CD4-positive, alpha-beta T cell treated with Interleukin-4 for 4 hours (primary cell): Measurements from ENCODE around the gene PRPS1L1.

Experiments
- DNase-seq: peaks from one replicate; pipeline ENCODE4 v3.0.0-alpha.2; 2020

Gene PRPS1L1

DNA sequence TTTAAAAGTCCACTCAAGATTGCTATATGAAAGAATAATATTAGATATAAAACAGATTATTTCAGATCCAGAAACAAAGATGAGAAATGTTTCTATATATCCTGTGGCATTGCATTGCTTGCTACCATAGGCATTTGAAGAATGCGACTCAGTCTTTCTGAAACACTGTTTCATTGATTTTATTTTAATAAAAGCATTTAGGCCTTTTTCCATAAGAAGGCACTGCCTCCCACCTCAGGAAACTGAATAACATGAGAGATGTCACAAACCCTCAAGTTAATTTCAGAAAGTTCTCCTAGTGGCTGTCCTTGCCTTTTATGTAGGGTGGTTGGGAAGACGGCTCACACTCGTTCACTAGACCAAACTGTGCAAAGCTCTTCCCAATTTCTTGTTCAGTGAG, 23.3 kb downstream of the PRPS1L1 start:
- no peak for DNase-seq

DNA sequence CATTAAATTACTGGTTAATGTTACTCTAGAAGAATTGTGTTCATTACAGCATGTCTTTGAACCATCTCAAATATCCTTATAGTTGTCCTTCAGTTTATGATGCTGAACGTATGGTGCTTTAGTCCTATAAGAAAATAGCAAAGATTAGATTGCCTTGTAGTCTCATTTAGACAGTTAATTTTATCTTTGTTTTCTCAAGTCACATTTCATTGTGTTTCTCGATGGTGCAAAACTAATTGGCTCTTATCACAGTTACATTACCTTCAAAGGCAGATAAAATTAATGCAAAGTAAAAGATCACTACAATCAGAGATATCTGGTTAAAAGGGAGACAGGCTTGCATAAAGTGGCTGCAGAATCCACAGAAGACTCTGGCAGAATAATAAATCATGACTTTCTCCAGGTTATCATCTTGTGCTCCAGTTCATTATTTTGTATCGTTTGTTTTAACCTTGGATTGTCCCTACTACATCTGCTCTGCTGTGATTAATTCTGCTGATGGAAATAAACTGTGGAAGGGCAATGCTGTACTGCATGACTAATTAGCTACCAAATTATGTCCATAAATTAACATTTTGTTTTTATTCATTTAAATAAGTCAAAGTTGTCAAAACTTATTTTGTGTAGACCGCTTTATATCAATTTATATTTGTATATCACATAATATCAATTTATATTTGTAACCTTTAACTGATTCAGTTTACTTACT, 24.2 kb downstream of the PRPS1L1 start:
- DNase-seq = no peak

DNA sequence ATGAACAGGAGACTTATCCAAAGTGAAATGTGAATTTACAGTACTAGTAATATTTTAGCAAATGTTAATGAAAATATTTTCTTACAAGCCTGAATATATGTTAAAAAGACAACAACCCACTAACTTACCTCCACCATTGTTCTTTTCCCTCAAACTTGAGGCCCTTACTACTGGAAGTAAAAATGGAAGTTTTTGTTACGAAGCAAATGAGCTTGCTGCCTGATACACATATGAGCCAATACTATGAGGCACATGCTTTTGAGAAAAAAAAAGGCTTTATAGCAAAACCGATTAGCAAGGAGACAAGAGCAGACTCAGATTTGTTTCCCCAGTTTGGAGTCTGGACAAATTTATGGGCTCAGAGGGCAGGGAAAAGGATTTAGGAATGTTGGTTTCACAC, 29.0 kb downstream of the PRPS1L1 start:
- DNase-seq = no peak

DNA sequence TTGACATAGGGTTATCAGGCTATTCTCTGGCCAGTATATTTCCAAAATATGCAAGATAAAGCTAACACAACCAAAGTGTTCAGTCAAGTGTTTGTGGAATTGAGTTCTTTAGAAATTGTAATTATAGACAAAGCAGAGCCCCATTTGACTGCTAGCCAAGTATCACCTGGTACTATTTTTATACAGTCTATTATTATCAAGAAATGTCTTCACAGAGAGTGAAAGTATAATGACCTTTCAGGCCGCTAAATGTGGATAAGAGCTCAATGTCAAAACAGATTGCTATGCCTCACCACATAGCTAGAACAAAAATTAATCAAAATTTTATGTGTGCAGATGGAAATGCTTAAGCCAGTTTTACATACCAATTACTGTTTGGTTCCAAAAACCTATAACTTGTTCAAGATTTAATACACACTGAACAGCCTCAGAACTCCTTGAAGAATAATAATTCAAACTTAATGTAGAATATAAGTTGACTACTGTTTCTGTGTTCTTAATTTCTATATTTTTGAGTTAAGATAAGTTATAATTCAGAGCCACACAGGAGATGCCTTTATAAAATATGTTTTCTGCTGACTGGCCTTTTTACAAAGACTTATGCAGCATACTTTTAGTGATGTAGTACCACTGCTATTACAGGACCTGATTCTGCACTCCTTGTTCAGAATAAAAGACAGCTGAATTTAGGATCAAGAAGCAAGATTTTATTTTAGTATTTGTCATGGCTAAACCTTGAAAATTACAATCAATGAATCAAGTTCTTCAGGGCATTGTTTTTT, 31.0 kb downstream of the PRPS1L1 start:
- DNase-seq = no peak

DNA sequence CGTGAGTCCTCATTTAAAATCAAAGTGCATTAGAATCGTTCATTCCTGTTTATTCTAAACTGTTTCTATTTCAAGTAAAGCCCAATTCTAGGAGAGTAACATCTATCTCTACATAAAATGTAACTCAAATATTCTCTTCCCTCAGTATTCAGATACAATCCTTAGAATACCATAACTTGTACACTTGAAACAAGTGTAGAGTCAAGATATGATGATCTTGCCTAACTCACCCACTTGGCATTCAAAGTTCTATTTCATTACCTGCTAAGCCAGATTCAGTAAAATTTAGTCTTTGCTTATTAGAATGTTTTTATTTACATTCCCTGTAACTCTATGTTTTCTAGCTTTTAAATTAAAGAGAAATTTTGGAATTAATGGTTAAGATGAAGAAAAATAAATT, 31.6 kb downstream of the PRPS1L1 start:
- no peak for DNase-seq

DNA sequence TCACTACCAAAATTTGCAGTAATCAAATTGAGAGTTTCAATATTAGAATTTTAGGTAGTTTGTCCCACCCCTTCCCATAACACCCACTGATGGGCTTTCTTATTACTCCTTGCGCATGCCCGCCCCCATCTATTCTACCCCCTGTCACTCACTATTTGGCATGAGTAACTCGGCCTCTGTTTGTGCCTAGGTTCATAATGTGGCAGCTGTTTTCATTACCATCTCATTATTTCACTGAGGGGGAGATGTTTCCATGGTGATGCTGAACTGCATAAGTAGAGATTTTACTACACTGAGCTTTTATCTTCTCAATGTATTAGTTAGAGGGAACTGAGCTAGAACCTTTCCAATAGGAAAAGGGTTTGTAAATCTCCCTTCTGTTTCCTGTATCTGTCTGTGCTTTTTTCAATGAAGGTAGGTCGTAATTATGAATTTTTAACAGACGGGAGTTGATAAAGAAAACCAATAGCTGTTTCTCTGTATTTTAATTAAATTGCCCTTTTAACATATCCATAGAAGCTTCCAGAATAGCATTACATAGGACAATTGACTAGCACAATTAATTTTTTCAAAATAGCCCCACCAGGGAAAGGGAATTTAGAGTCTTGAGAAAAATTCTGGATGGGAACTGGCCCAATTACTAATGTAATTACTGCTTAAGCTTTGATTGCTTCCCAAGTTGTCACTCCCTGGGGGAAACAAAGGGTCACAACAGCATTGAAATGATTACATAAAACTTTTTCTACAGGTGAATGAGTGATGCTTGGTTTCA, 33.4 kb downstream of the PRPS1L1 start:
- no peak for DNase-seq

DNA sequence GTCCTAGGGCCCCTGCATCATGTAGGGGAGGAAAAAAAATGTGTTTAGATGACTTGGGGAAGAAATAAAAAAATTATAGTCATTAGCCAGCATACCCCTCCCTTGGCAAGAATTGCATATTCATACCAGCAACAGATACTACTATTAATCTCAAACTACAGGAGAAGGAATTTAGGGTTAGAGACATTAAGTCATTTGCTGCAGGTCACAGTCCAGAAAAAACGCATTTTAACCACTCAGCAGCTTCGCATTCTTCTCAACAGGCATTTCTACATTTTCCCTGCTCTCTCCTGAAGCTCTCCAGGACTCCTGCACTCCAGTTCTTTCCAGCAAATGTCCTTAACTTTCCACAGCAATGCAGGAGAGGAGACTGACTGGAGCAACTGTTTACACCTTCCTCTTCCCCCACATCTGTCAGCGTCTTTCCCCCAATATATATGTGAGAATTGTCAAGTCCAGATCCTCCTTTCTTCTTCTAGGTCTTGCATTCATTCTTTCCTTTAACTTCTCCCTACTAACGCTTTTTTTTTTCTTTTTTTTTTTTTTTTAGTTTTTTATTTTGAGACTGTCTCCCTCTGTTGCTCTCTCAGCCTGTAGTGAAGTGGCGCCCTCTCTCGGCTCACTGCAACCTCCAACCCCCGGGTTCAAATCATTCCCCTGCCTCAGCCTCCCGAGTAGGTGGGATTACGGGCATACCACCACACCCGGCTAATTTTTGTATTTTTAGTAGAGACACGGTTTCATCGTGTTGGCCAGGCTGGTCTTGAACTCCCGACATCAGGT, 35.6 kb downstream of the PRPS1L1 start:
- DNase-seq = no peak

DNA sequence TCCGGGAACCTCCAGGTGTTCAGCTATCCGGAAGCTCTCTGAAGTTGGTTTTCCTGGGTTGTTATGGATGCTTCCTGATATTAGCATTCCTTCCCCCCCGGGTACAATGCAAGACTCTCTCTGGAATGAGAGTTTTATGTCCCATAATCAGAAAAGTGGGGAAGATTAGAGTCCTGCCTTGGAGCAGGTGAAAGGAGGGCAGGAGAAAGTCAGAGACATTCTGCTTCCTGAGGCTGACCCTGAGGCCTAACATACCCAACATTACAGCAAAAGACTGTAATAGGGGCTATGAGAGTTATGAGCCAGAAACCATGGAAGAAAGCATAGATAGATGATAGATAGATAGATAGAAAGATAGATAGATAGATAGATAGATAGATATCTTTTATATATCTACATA, 36.9 kb downstream of the PRPS1L1 start:
- no peak for DNase-seq

DNA sequence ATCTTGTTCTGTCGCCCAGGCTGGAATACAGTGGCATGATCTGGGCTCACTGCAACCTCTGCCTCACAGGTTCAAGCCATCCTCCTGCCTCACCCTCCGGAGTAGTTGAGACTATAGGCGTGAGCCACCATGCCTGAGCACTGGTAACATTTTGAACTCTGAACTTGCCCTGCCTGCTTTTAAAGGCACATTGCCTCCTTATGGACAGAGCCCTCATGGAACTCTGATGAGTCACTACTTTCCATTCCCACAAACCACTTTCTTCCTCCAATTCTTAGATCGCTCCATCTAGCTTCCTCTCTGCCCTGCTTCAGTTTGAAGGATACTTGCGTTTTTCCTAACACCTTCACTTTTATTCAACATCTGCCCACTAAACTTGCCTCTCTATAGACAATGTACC, 38.1 kb downstream of the PRPS1L1 start:
- no peak for DNase-seq

DNA sequence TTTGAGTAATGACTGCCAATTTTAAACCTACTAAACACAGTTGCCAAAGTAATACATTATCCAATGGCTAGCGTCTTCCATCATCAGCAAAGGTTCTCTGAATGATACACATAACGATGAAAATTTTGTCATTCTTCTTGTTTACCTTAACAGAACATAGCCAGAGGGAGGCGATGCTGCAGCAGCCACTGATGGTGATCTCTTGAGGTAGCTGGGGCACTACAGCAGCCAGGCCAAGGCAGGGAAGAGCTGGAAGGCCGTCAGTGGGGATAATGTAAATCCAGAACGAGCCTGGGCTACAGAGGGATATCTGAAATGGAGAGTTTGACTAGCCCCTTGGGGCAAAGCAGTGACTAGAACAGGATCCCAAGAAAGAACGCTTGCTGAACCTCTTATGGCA, 38.8 kb downstream of the PRPS1L1 start:
- DNase-seq = no peak

DNA sequence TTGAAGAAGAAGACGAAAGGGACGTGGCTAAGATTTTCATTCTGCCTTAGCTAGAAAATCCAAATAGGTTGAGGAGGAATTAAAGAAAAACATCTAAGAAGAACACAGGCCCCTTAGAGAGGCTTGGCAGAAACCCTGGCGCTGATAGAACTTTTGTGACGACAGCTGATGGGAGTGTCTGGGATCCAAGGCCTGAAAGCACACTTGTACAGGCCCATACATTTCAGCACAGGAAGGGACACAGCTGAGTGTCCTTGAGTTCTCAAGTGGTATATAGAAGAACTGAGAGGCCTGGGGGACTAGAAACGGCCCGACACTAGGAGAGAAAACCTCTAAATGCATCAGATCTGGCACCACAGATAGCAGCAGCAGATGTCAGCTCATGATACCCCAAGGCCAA, 39.5 kb downstream of the PRPS1L1 start:
- DNase-seq = no peak

DNA sequence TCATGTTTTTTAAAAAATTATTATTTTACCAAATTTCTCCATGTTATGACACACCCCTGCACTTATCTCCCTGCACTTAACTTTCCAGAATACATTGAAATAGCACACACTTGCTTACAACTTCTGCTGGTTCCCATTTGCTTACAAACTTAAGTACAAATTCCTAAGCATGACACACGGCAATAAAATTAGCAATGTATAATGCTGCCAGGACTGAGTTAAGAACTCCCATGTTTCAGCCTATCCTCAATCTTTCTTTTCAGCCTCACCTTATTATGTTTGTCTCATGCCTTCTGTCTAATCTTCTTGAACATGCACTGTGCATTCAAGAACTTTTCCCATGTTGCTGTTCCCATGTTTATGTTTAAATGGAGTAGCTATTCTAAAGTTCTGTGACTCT, 40.8 kb downstream of the PRPS1L1 start:
- DNase-seq = no peak

DNA sequence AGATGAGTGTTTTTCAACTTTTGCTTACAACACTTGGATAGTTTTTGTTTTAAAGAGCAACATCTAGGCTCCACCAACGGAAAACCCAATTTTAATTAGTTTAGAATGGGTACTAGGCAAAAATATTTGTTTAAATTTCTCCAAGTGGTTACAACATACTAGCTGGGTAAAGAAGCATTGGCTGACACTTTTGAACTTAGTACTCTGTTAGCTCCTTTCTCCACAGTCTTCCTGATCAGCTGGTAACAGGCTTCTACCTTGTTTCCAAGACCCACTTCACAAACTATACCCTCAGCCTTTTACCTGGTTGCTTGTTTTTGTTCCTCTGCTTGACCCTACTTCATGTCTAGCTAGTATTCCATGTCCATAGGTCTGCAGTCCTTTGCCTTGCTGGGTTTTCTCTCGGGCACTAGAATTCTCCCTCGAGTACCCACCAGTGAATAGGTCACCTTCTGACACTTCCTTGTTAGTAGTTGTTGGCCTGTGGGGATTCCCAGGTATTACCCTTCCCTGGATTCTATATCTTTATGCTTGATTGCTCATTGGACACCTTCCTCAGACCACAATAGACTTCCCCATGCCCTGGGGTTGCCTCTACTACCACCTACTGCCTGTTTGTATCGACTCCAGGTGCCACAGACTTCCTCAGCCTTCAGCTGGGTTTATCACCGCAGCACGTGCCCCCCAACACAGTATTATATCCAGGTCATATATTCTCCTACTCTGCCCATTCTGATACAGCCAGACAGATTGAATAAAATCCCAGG, 42.0 kb downstream of the PRPS1L1 start:
- no peak for DNase-seq

DNA sequence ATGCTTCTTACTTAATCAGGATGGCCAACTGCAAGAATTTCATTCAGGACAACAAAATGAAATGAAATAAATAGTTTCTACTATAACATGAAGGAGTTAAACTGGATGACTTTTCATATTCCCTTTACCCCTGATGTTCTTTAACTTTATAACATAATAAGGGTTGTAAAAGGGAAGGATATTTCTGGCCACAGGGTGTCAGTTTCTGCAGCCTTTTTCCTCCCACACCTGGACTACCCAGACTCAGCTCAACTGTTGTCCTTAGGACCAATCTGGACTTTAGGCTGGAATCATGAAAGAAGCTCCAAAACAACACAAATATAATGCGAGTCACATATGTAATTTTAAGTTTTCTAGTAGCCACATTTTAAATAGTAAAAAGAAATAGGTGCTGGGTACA, 43.4 kb downstream of the PRPS1L1 start:
- DNase-seq = no peak

DNA sequence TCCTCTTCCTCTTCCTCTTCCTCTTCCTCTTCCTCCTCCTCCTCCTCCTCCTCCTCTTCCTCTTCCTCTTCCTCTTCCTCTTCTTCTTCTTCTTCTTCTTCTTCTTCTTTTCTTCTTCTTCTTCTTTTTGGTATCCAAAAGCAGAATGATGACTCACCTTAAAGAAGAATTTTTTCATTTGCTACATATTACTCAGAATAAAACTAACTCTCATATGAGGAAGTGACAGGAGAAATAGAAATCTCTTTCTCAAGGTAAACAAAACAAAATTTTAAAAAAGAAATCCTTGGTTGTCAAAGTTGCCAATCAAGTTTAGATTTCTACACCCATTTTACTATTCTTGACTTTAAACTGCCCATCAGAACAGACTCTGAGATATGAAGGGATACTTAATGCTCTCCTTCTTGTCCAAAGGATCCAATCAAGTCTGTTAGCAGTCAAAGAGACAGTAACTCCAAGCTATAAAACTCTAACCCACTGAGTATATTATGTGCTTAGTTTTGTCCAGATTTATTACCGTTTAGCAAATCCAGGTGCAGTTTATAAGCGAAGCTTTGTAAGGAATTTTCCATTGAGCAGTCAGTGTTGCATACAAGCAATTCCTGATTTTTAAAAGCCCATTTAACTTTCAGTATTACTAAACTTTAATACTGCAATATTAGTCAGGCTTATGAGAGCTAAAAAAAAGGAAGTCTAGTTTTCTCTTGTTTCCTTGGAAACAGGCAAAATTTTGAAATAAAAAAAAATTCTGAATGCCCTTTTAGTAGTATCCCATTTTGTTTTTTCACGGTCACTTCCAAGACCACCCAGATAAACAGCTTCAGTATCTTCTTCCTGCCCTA, 44.2 kb downstream of the PRPS1L1 start:
- DNase-seq = no peak

DNA sequence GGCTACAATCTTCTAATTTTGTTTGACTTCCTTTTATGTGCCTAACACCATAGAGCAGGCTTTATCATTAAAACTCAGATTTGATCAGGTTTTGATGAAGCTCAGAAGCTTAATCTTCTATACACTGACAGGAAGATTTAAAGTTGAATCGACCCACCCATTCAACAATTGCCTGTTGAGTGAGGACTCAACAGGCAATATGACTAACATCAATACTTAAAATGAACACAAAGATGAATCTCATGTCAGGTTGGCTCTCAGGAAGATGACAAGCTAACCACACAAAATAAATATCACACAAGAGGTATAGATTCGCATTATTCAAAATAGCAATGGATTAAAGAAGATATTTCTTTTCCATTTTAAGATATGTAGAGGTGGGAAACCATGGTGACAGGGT, 50.7 kb downstream of the PRPS1L1 start:
- no peak for DNase-seq
